IMR-90 (cell line): ENCODE data around the gene AFG1L.

Experiments
- CEBPB ChIP-seq: IDR thresholded peaks from 2 replicates; pipeline ENCODE4 v1.6.1; 2012; ENCODE audit warnings: low read depth, low read length, improper control_type of control experiment
- CHD1 ChIP-seq: IDR thresholded peaks from 2 replicates; pipeline ENCODE4 v1.6.1; 2012; ENCODE audit warnings: low read depth, low read length, improper control_type of control experiment
- CTCF ChIP-seq: conservative IDR thresholded peaks from 2 replicates; pipeline ENCODE4 v1.5.1; 2012; ENCODE audit warnings: mild to moderate bottlenecking, low read depth, low read length, improper control_type of control experiment
- MXI1 ChIP-seq: IDR thresholded peaks from 2 replicates; pipeline ENCODE4 v1.6.1; 2012; ENCODE audit warnings: low read depth, mild to moderate bottlenecking, low read length, moderate library complexity, borderline replicate concordance
- NFE2L2 ChIP-seq: fragments of 150-350 bp; IDR thresholded peaks from 2 replicates; pipeline ENCODE4 v1.6.1; 2016; ENCODE audit warnings: low read depth, mild to moderate bottlenecking, low read length
- POLR2A ChIP-seq: IDR thresholded peaks from 2 replicates; pipeline ENCODE4 v1.6.1; 2012; ENCODE audit warnings: mild to moderate bottlenecking, low read depth, low read length
- RFX5 ChIP-seq: IDR thresholded peaks from 2 replicates; pipeline ENCODE4 v1.8.0; 2012; ENCODE audit warnings: low read depth, mild to moderate bottlenecking, low read length, moderate library complexity
- SMC3 ChIP-seq: fragments of 150-350 bp; IDR thresholded peaks from 2 replicates; pipeline ENCODE4 v1.6.1; 2016; ENCODE audit warnings: low read depth, mild to moderate bottlenecking, antibody characterized with exemption, low read length, moderate library complexity
- USF2 ChIP-seq: fragments of 150-350 bp; IDR thresholded peaks from 2 replicates; pipeline ENCODE4 v1.6.1; 2017; ENCODE audit warnings: mild to moderate bottlenecking, antibody characterized with exemption, low read length, low read depth

- TF ChIP-seq CTCF (no peak), CHD1 (no peak), POLR2A (no peak), NFE2L2 (no peak), USF2 (no peak), SMC3 (no peak), RFX5 (no peak), CEBPB (no peak), MXI1 (no peak)
Measured at GRCh38 chr6:108468346-108468745, 173.5 kb downstream of the AFG1L start.
